ENCODE results near the gene GLUD1. TPM values are rescaled to one million over a fixed set of nuclear protein-coding genes. Genes with fewer than 3 reads are reported as not detected.
"Not testable (repeated sequence)": the region's sequence is repeated elsewhere in the genome, so short reads cannot be mapped to it uniquely, and the experiment has no call there.

The GLUD1 gene
- total RNA-seq, 1 experiment from 2014 or later, result 105 TPM

GRCh38 chr10:87079106-87079836, 15.4 kb downstream of the GLUD1 start:
- no peak overlapping the region for H3K4me3 ChIP-seq
- no peaks in the 10 kb centered on the region for H3K9me2 ChIP-seq (ENCODE audit: insufficient read depth)
- peaks cover 28% of the 10 kb centered on the region for H3K79me2 ChIP-seq (ENCODE audit: low read depth)
- no peaks in the 10 kb centered on the region for H3K27me3 ChIP-seq (ENCODE audit: insufficient read depth, low read depth)
- H3K9me3 ChIP-seq (ENCODE audit: insufficient read depth, low read depth), result no peaks in the 10 kb centered on the region
- ChIA-PET CTCF (no interaction called here), POLR2A (ENCODE audit: unreplicated experiment) (no interaction called here)
- H3K36me3 ChIP-seq (ENCODE audit: low read depth), result no peaks in the 10 kb centered on the region
- H3K27ac ChIP-seq, result no peak overlapping the region
- H3K4me2 ChIP-seq, result no peak overlapping the region
- no peak for DNase-seq
- intact Hi-C loops (cut with micrococcal nuclease; ENCODE audit: unreplicated experiment), result no loop called here
- H3K4me1 ChIP-seq (replicated peaks; ENCODE audit: insufficient read depth), result peaks cover 19% of the 10 kb centered on the region
- H4K20me1 ChIP-seq (ENCODE audit: insufficient read depth), result no peaks in the 10 kb centered on the region
- TF ChIP-seq EZH2 (IDR thresholded peaks at IDR 0.05; ENCODE audit: low read depth) (no peak), CTCF (conservative IDR thresholded peaks at IDR 0.05) (no peak)
- H2AFZ ChIP-seq, result no peak overlapping the region
- BruUV-seq (replicated peaks), result no TSS peak
- no peaks in the 10 kb centered on the region; the same call in 1 of the 2 replicates for H3F3A ChIP-seq (ENCODE audit: insufficient read depth, low read depth)

- DNase-seq; BruUV-seq (replicated peaks); H3K4me1 ChIP-seq (replicated peaks; ENCODE audit: insufficient read depth); H3K9me2 ChIP-seq (ENCODE audit: insufficient read depth); H3K27ac ChIP-seq; intact Hi-C loops (cut with micrococcal nuclease; ENCODE audit: unreplicated experiment); H3F3A ChIP-seq (ENCODE audit: insufficient read depth, low read depth); H3K4me2 ChIP-seq; H3K4me3 ChIP-seq; H3K27me3 ChIP-seq (ENCODE audit: insufficient read depth, low read depth); CTCF ChIA-PET; H2AFZ ChIP-seq; H3K79me2 ChIP-seq (ENCODE audit: low read depth); H4K20me1 ChIP-seq (ENCODE audit: insufficient read depth); H3K36me3 ChIP-seq (ENCODE audit: low read depth); H3K9me3 ChIP-seq (ENCODE audit: insufficient read depth, low read depth): not testable (repeated sequence)
- POLR2A ChIA-PET (ENCODE audit: unreplicated experiment), result interaction anchor here (0.5 kb wide), 1 partner anchor 9 kb away, joined by 6 read pairs; no protein-coding TSS in a partner anchor
These were observed 18.2 kb downstream of the GLUD1 start for GRCh38 chr10:87076421-87076820.

GRCh38 chr10:87072449-87072848, 22.2 kb downstream of the GLUD1 start:
- no peak for TF ChIP-seq EZH2 (IDR thresholded peaks at IDR 0.05; ENCODE audit: low read depth)
- no peak for TF ChIP-seq CTCF (conservative IDR thresholded peaks at IDR 0.05)
- DNase-seq, result no peak
- CTCF ChIA-PET, result no interaction called here
- Histone ChIP-seq H2AFZ (no peak overlapping the region), H3K9me3 (ENCODE audit: insufficient read depth, low read depth) (no peaks in the 10 kb centered on the region), H3K27ac (no peak overlapping the region), H3K4me2 (no peak overlapping the region), H4K20me1 (ENCODE audit: insufficient read depth) (no peaks in the 10 kb centered on the region), H3K4me3 (no peak overlapping the region), H3K4me1 (replicated peaks; ENCODE audit: insufficient read depth) (no peaks in the 10 kb centered on the region), H3F3A (ENCODE audit: insufficient read depth, low read depth) (no peaks in the 10 kb centered on the region), H3K79me2 (ENCODE audit: low read depth) (no peaks in the 10 kb centered on the region), H3K27me3 (ENCODE audit: insufficient read depth, low read depth) (no peaks in the 10 kb centered on the region), H3K36me3 (ENCODE audit: low read depth) (no peaks in the 10 kb centered on the region), H3K9me2 (ENCODE audit: insufficient read depth) (no peaks in the 10 kb centered on the region)
- intact Hi-C loops (cut with micrococcal nuclease; ENCODE audit: unreplicated experiment), result no loop called here
- POLR2A ChIA-PET (ENCODE audit: unreplicated experiment), result no interaction called here
- no TSS peak for BruUV-seq (replicated peaks)

GRCh38 chr10:87068281-87068680, 26.4 kb downstream of the GLUD1 start:
- H4K20me1 ChIP-seq (ENCODE audit: insufficient read depth), result no peaks in the 10 kb centered on the region
- no peak overlapping the region for H2AFZ ChIP-seq
- no peaks in the 10 kb centered on the region for H3K9me2 ChIP-seq (ENCODE audit: insufficient read depth)
- CTCF ChIA-PET, result no interaction called here
- TF ChIP-seq EZH2 (IDR thresholded peaks at IDR 0.05; ENCODE audit: low read depth) (no peak), CTCF (conservative IDR thresholded peaks at IDR 0.05) (no peak)
- BruUV-seq (replicated peaks), result no TSS peak
- H3K9me3 ChIP-seq (ENCODE audit: insufficient read depth, low read depth), result no peaks in the 10 kb centered on the region
- 0 out of 2 replicates have a peak, but pooled peaks cover 6% of the 10 kb centered on the region for H3K36me3 ChIP-seq (ENCODE audit: low read depth)
- intact Hi-C loops (cut with micrococcal nuclease; ENCODE audit: unreplicated experiment), result no loop called here
- POLR2A ChIA-PET (ENCODE audit: unreplicated experiment), result no interaction called here
- H3K4me2 ChIP-seq, result no peak overlapping the region
- H3K4me1 ChIP-seq (replicated peaks; ENCODE audit: insufficient read depth), result no peaks in the 10 kb centered on the region
- H3K79me2 ChIP-seq (ENCODE audit: low read depth), result no peaks in the 10 kb centered on the region
- no peak overlapping the region for H3K4me3 ChIP-seq
- no peak for DNase-seq
- H3F3A ChIP-seq (ENCODE audit: insufficient read depth, low read depth), result no peaks in the 10 kb centered on the region
- no peaks in the 10 kb centered on the region for H3K27me3 ChIP-seq (ENCODE audit: insufficient read depth, low read depth)
- no peak overlapping the region for H3K27ac ChIP-seq

Measured in PC-9 (cell line).